Body of pancreas (tissue), 4 donors: Measurements from ENCODE around the gene SCN1B. TPM values are rescaled to one million over a fixed set of nuclear protein-coding genes. Genes with fewer than 3 reads are reported as not detected.
"Not testable (repeated sequence)": the region's sequence is repeated elsewhere in the genome, so short reads cannot be mapped to it uniquely, and the experiment has no call there.

Experiments used
- ATAC-seq: fragments of 150-250 bp; one replicate; pipeline ENCODE4 v1.9.1; 2016
- DNase-seq, 4 donors: peaks; one replicate each; pipeline ENCODE4 v3.0.0-alpha.2; 2019
- H3K27ac ChIP-seq, 4 donors: fragments of 200-600 bp; sonication (generic); 1 replicate in 3 of 4; 2 replicates in 1 of 4; pipeline versions ENCODE4 v1.5.1 to v1.6.1; 2016 to 2019; ENCODE audit warnings: mild to moderate bottlenecking in 1 of 4, mixed read lengths in 1 of 4, moderate library complexity in 1 of 4
- H3K27me3 ChIP-seq, 2 donors: fragments of 200-600 bp; sonication (generic); one replicate each; pipeline ENCODE4 v1.6.0; 2016; ENCODE audit warnings: mild to moderate bottlenecking in 1 of 2
- H3K36me3 ChIP-seq, 2 donors: fragments of 200-600 bp; sonication (generic); replicated peaks in 1 of 2; 2 replicates each; pipeline ENCODE4 v1.5.1; 2016; ENCODE audit warnings: low read depth in 2 of 2; ENCODE audit not compliant: insufficient read depth in 1 of 2
- H3K4me1 ChIP-seq: fragments of 200-600 bp; sonication (generic); one replicate; pipeline ENCODE4 v1.6.0; 2016
- H3K4me3 ChIP-seq, 2 donors: fragments of 200-600 bp; sonication (generic); 1 replicate in 1 of 2; 2 replicates in 1 of 2; pipeline ENCODE4 v1.5.1; 2016 to 2019
- H3K9me3 ChIP-seq, 3 donors: fragments of 200-600 bp; sonication (generic); 1 replicate in 2 of 3; 2 replicates in 1 of 3; pipeline ENCODE4 v1.5.1; 2016
- CTCF ChIP-seq, 7 experiments: fragments of 450-650 bp in 4 of 7; fragments of 200-600 bp in 3 of 7; sonication (generic) in 3 of 7; IDR thresholded peaks; one replicate each; pipeline ENCODE4 v1.5.1; 2016 to 2019; ENCODE audit warnings: antibody characterized with exemption in 7 of 7
- POLR2A ChIP-seq, 3 donors: fragments of 450-650 bp; IDR thresholded peaks; one replicate each; pipeline ENCODE4 v1.6.1; 2016; ENCODE audit warnings: antibody characterized with exemption in 3 of 3, mild to moderate bottlenecking in 2 of 3
- WGBS, 2 donors: methylation state at CpG; one replicate each; pipeline ENCODE4 v1.1.5; 2017; 5-methylcytosine and 5-hydroxymethylcytosine counted together
- intact Hi-C: fragments of 100-400 bp; cut with DNase I; formaldehyde crosslinking; loops from one replicate; pipeline ENCODE4 v1.15.1; 2023
- total RNA-seq, 2 donors: library from RNA; depleted of rRNA; stranded (reverse); fragments of >200 nt; gene quantifications; one replicate each; pipeline ENCODE4 v1.1.0, GENCODE V29; 2016

Gene SCN1B
- total RNA-seq, 2 donors from 2014 or later = 2.3 to 23.6 TPM

DNA sequence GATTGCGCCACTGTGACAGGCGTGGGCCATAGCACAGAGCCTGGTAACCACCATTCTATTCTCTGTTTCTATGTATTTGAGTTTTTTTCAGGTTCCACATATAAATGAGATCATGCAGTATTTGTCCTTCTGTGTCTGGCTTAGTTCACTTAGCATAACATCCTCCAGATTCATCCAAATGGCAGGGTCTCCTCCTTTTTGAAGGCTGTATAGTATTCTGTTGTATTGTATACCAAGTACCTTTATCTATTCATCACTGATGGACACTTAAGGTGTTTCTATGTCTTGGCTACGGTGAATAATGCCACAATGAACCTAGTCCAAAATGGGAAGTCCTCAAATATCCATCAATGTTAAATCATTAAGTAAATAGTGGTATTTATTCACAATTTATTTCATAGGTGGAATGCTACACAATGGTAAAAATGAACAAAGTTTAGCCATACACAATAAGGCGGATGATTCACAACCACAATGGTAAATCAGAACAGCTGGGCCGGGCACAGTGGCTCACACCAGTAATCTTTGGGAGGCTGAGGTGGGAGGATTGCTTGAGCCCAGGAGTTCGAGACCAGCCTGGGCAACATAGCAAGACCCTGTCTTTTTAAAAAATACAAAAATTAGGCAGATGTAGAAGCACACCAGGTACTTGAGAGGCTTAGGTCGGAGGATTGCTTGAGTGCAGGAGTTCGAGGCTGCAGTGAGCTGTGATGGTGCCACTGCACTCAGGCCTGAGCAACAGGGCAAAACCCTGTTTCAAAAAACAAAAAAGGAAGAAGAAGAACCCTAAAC lies 38.5 kb upstream of the SCN1B start:
- no peak for TF ChIP-seq CTCF (IDR thresholded peaks at IDR 0.05)
- TF ChIP-seq POLR2A (IDR thresholded peaks at IDR 0.05) = no peak
- peaks cover 35% of the 10 kb centered on the region for H3K4me1 ChIP-seq
- no peaks in the 10 kb centered on the region for H3K9me3 ChIP-seq
- intact Hi-C loops = no loop called here
- 84 to 93% methylated on average over 8 of the region's 8 CpGs for WGBS, 2 donors
- no peaks in the 10 kb centered on the region for H3K27me3 ChIP-seq
- ATAC-seq (no peak), DNase-seq (no peak)
- H3K36me3 ChIP-seq = no peaks in the 10 kb centered on the region
- no peak overlapping the region for H3K27ac ChIP-seq
- no peak overlapping the region for H3K4me3 ChIP-seq

DNA sequence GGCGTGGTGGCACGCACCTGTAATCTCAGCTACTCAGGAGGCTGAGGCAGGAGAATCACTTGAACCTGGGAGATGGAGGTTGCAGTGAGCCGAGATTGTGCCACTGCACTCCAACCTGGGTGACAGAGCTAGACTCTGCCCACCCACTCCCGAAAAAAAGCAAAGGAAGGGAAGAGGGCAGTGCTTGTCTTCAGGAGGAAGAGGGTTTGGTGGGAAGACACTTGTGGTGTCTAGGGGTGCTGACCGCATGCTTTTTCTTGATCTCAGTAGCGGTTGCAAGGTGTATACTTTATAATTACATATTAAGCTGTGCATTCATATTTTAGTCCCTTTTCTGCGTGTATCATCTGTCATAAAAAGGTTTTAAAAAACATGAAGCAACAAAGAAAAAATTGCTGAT lies 37.7 kb upstream of the SCN1B start:
- H3K4me1 ChIP-seq = peaks cover 35% of the 10 kb centered on the region
- H3K27ac ChIP-seq, H3K9me3 ChIP-seq, DNase-seq, H3K4me3 ChIP-seq, H3K27me3 ChIP-seq, H3K36me3 ChIP-seq, intact Hi-C loops, ATAC-seq: not testable (repeated sequence)
- WGBS, 2 donors = 85 to 89% methylated on average over 6 to 7 of the region's 7 CpGs

DNA sequence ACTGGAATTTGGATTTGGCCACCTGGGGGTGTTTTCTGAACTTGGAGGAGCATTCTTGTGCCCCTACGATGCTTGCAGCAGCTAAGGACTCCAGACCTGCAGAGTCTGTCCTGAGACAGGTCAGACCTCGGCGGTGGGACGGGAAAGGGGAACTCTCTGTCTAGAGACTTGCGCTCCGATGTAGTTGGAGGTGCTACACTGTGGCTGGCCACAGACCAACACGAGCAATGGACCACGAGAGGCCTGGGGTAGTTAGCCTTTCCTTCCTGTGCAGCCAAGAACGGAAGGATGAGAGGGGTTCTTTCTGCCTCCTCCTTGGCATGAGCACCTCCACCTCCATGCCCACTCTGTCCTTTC lies 36.0 kb upstream of the SCN1B start:
- WGBS, 2 donors = 77 to 78% methylated on average over 9 of the region's 9 CpGs
- intact Hi-C loops = no loop called here
- DNase-seq = no peak

GRCh38 chr19:34994643-34995541 lies 35.4 kb upstream of the SCN1B start:
- no peak for TF ChIP-seq CTCF (IDR thresholded peaks at IDR 0.05)
- TF ChIP-seq POLR2A (IDR thresholded peaks at IDR 0.05) = peak in 2 of 3 donors; percentile 30 to 36
- DNase-seq (peak; percentile 80 to 87 (median 86)), ATAC-seq (peak; percentile 78)
- H3K4me3 ChIP-seq = no peak overlapping the region
- H3K27ac ChIP-seq = peak overlapping the region; percentile 33 to 72 (median 64)
- 28 to 58% methylated on average over 5 to 17 of the region's 17 CpGs for WGBS, 2 donors
- H3K9me3 ChIP-seq = no peaks in the 10 kb centered on the region
- H3K36me3 ChIP-seq = no peaks in the 10 kb centered on the region
- intact Hi-C loops = no loop called here
- H3K27me3 ChIP-seq = no peaks in the 10 kb centered on the region
- H3K4me1 ChIP-seq = peaks cover 37% of the 10 kb centered on the region

More for the DNA sequence above, 36.0 kb upstream of the SCN1B start:
- Histone ChIP-seq H3K4me3 (no peak overlapping the region), H3K27ac (peak overlapping the region; percentile 33 to 72 (median 64)), H3K9me3 (no peaks in the 10 kb centered on the region), H3K4me1 (peaks cover 31% of the 10 kb centered on the region), H3K27me3 (no peaks in the 10 kb centered on the region), H3K36me3 (no peaks in the 10 kb centered on the region)
- ATAC-seq = no peak
- TF ChIP-seq CTCF (IDR thresholded peaks at IDR 0.05) (no peak), POLR2A (IDR thresholded peaks at IDR 0.05) (no peak)

GRCh38 chr19:34995551-34995950 lies 34.7 kb upstream of the SCN1B start:
- TF ChIP-seq POLR2A (IDR thresholded peaks at IDR 0.05) = no peak
- TF ChIP-seq CTCF (IDR thresholded peaks at IDR 0.05) = no peak
- Histone ChIP-seq H3K27ac (peak overlapping the region in 3 of 4 donors; percentile 61 to 72 (median 68)), H3K4me3 (no peak overlapping the region), H3K36me3 (no peaks in the 10 kb centered on the region), H3K27me3 (no peaks in the 10 kb centered on the region), H3K4me1 (peaks cover 37% of the 10 kb centered on the region), H3K9me3 (no peaks in the 10 kb centered on the region)
- intact Hi-C loops = no loop called here
- no peak for ATAC-seq
- 53 to 74% methylated on average over 7 to 8 of the region's 8 CpGs for WGBS, 2 donors
- DNase-seq = peak in 2 of 4 donors; percentile 42 to 47
